Measurements from ENCODE around the gene MYO15A. TPM values are rescaled to one million over a fixed set of nuclear protein-coding genes. Genes with fewer than 3 reads are reported as not detected.

Gene MYO15A
- polyA plus RNA-seq, 1 donor (not counting 4 experiments of a cell fraction or from before 2014, with no cell fraction given), result 0.20 TPM

DNA sequence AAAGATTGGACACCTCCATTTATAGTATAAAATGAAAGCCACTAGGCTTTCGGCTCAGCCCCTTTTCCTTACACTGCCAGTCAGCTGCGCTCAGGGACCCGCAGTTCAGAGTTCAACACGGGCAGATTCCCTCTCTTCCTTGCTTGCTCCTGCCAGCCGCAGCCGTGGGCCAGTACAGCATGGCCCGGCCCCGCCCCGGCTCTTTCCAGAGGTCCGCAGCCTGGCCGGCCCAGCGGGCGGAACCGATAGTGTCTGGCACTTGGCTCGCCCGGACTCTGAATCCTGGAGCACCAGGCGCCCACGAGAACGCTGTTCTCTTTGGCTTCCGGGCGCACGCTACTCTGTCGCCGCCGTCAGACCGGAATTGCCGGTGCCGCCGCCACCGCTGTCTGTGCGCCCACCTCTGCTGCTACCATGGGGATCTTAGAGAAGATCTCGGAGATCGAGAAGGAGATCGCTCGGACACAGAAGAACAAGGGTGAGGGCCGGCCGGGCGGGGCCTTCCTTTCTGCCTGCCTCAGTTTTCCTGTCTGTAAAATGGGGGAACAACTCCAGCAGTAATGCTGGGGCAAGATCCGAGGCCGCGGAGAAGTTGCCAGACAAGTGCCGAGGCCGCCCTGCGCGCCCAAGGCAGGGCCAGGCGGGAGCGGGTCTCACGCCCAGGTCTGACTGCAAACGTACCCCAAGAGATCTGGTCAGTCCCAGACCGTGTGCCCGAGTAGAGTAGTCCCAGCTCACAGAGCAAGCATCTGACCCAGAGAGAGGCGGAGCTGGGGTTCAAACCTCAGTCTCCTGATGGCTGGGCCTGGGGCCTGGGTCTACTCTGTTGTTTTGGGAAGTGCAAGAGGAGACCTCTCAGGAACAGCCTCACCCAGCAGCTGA lies 20.7 kb upstream of the MYO15A start, which contains the start of gene DRG2:
TSS of gene DRG2 (plus strand) at position 339 of the 882 bp plus-strand sequence. CDS start at position 415, 76 bp downstream.
- dilution Hi-C loops (cut with MboI; ENCODE audit: extremely low pct_ligation_motif_present, low sequenced_read_pairs), result no loop called here
- peak within 1 kb of the TSS; percentile 79 to 98 (median 87) for H3K4me3 ChIP-seq (ENCODE audit: control insufficient read depth in 2 of 3, extremely low read depth in 1 of 3, insufficient read depth in 2 of 3, low read depth in 1 of 3, low read length in 3 of 3)
- DNase-seq (ENCODE audit: low read depth, low spot score), result peak; percentile 21
- no peaks in the 10 kb centered on the region for H4K20me1 ChIP-seq (ENCODE audit: control insufficient read depth, extremely low read depth, insufficient read depth, low read length)
- peak within 1 kb of the TSS; percentile 53 for H3K27ac ChIP-seq (ENCODE audit: control insufficient read depth, insufficient read depth, low read length)
- no peaks in the 10 kb centered on the region for H3K27me3 ChIP-seq (ENCODE audit: control insufficient read depth, extremely low read depth, insufficient read depth, low read length)
- H2AFZ ChIP-seq (ENCODE audit: control insufficient read depth, low read length), result peak within 1 kb of the TSS; percentile 94
- H3K36me3 ChIP-seq (ENCODE audit: control insufficient read depth in 2 of 2, extremely low read depth in 1 of 2, insufficient read depth in 2 of 2, low read length in 2 of 2), result peaks cover 6 to 8% of the 10 kb centered on the region in 2 experiments
- peak within 1 kb of the TSS; percentile 89 for H3K4me2 ChIP-seq (ENCODE audit: control insufficient read depth, extremely low read depth, insufficient read depth, low read depth, low read length)
- no peak for FAIRE-seq
- no peaks in the 10 kb centered on the region for H3K9me1 ChIP-seq (ENCODE audit: control insufficient read depth, extremely low read depth, insufficient read depth, low read length)
- H3K9ac ChIP-seq (ENCODE audit: control insufficient read depth, extremely low read depth, insufficient read depth, low read length), result peak within 1 kb of the TSS; percentile 74
- H3K79me2 ChIP-seq (ENCODE audit: control insufficient read depth, insufficient read depth, low read length), result peaks cover 27% of the 10 kb centered on the region
- TF ChIP-seq EZH2 (IDR thresholded peaks at IDR 0.05; ENCODE audit: low read length), result no peak
- TF ChIP-seq, protein P1, sequence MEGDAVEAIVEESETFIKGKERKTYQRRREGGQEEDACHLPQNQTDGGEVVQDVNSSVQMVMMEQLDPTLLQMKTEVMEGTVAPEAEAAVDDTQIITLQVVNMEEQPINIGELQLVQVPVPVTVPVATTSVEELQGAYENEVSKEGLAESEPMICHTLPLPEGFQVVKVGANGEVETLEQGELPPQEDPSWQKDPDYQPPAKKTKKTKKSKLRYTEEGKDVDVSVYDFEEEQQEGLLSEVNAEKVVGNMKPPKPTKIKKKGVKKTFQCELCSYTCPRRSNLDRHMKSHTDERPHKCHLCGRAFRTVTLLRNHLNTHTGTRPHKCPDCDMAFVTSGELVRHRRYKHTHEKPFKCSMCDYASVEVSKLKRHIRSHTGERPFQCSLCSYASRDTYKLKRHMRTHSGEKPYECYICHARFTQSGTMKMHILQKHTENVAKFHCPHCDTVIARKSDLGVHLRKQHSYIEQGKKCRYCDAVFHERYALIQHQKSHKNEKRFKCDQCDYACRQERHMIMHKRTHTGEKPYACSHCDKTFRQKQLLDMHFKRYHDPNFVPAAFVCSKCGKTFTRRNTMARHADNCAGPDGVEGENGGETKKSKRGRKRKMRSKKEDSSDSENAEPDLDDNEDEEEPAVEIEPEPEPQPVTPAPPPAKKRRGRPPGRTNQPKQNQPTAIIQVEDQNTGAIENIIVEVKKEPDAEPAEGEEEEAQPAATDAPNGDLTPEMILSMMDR (optimal IDR thresholded peaks at IDR 0.05 in 1 of 3, IDR thresholded peaks at IDR 0.05 in 1 of 3, conservative IDR thresholded peaks at IDR 0.05 in 1 of 3; ENCODE audit: extremely low read depth in 1 of 3, insufficient read depth in 2 of 3, low read length in 3 of 3), result peak in 2 of 3 experiments; percentile 14 to 40
- H3K9me3 ChIP-seq (ENCODE audit: control insufficient read depth, low read depth, low read length), result no peaks in the 10 kb centered on the region
- H3K4me1 ChIP-seq (ENCODE audit: control insufficient read depth, extremely low read depth, insufficient read depth, low read length), result peaks cover 7% of the 10 kb centered on the region

DNA sequence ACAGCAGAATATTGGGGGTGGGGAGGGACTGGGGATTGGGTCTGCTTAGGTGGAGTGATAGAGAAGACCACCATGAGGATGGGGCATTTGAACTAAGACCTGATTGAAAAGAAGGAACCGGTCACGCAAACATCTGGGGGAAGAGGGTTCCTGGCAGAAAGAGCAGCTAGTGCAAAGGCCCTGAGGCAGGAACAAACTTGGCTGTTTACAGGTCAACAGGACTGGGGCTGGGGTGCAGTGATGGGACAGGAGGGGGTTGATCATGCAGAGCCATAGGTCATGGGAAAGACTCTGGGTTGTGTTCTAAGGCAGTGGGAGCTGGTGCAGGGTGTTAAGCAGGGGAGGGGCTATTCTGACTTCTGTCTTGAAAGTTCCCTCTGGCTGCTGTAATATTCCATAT lies 18.9 kb upstream of the MYO15A start:
- no peak for FAIRE-seq
- dilution Hi-C loops (cut with MboI; ENCODE audit: extremely low pct_ligation_motif_present, low sequenced_read_pairs), result no loop called here
- Histone ChIP-seq H3K9me1 (ENCODE audit: control insufficient read depth, extremely low read depth, insufficient read depth, low read length) (no peaks in the 10 kb centered on the region), H3K27ac (ENCODE audit: control insufficient read depth, insufficient read depth, low read length) (no peak overlapping the region), H4K20me1 (ENCODE audit: control insufficient read depth, extremely low read depth, insufficient read depth, low read length) (no peaks in the 10 kb centered on the region), H3K36me3 (ENCODE audit: control insufficient read depth in 2 of 2, extremely low read depth in 1 of 2, insufficient read depth in 2 of 2, low read length in 2 of 2) (peaks cover 10 to 17% of the 10 kb centered on the region in 2 experiments), H3K79me2 (ENCODE audit: control insufficient read depth, insufficient read depth, low read length) (peaks cover 27% of the 10 kb centered on the region), H2AFZ (ENCODE audit: control insufficient read depth, low read length) (no peak overlapping the region), H3K4me1 (ENCODE audit: control insufficient read depth, extremely low read depth, insufficient read depth, low read length) (peaks cover 16% of the 10 kb centered on the region), H3K4me3 (ENCODE audit: control insufficient read depth in 2 of 3, extremely low read depth in 1 of 3, insufficient read depth in 2 of 3, low read depth in 1 of 3, low read length in 3 of 3) (no peak overlapping the region), H3K9me3 (ENCODE audit: control insufficient read depth, low read depth, low read length) (no peaks in the 10 kb centered on the region), H3K4me2 (ENCODE audit: control insufficient read depth, extremely low read depth, insufficient read depth, low read depth, low read length) (no peak overlapping the region), H3K27me3 (ENCODE audit: control insufficient read depth, extremely low read depth, insufficient read depth, low read length) (no peaks in the 10 kb centered on the region), H3K9ac (ENCODE audit: control insufficient read depth, extremely low read depth, insufficient read depth, low read length) (no peak overlapping the region)
- TF ChIP-seq, protein P1 (optimal IDR thresholded peaks at IDR 0.05 in 1 of 3, IDR thresholded peaks at IDR 0.05 in 1 of 3, conservative IDR thresholded peaks at IDR 0.05 in 1 of 3; ENCODE audit: extremely low read depth in 1 of 3, insufficient read depth in 2 of 3, low read length in 3 of 3), result no peak
- no peak for TF ChIP-seq EZH2 (IDR thresholded peaks at IDR 0.05; ENCODE audit: low read length)
- no peak for DNase-seq (ENCODE audit: low read depth, low spot score)

Data from keratinocyte (primary cell).